ENCODE measurements around the gene BCL2L13.

Gene BCL2L13

GRCh38 chr22:17777005-17777716 lies 138.6 kb downstream of the BCL2L13 start:
- H3K4me1 ChIP-seq (ENCODE audit: insufficient read depth, low read length), result peaks cover 18% of the 10 kb centered on the region
- no peaks in the 10 kb centered on the region for H3K36me3 ChIP-seq (ENCODE audit: insufficient read depth, low read length)
- H3K27ac ChIP-seq (ENCODE audit: low read depth, low read length), result no peak overlapping the region
- no peak overlapping the region for H3K9ac ChIP-seq (ENCODE audit: low read length)
- H3K4me3 ChIP-seq (ENCODE audit: low read depth in 1 of 2, low read length in 2 of 2), result no peak overlapping the region
- H3K27me3 ChIP-seq (ENCODE audit: control insufficient read depth in 1 of 2, insufficient read depth in 2 of 2, low read length in 2 of 2), result no peaks in the 10 kb centered on the region
- H3K9me3 ChIP-seq (ENCODE audit: low read length), result no peaks in the 10 kb centered on the region

GRCh38 chr22:17777717-17778044 lies 139.1 kb downstream of the BCL2L13 start:
- Histone ChIP-seq H3K9me3 (ENCODE audit: low read length) (no peaks in the 10 kb centered on the region), H3K27me3 (ENCODE audit: control insufficient read depth in 1 of 2, insufficient read depth in 2 of 2, low read length in 2 of 2) (no peaks in the 10 kb centered on the region), H3K9ac (ENCODE audit: low read length) (no peak overlapping the region), H3K36me3 (ENCODE audit: insufficient read depth, low read length) (no peaks in the 10 kb centered on the region), H3K27ac (ENCODE audit: low read depth, low read length) (no peak overlapping the region), H3K4me1 (ENCODE audit: insufficient read depth, low read length) (peaks cover 18% of the 10 kb centered on the region), H3K4me3 (ENCODE audit: low read depth in 1 of 2, low read length in 2 of 2) (no peak overlapping the region)

- Histone ChIP-seq H3K4me1 (ENCODE audit: insufficient read depth, low read length) (peaks cover 18% of the 10 kb centered on the region), H3K27me3 (ENCODE audit: control insufficient read depth in 1 of 2, insufficient read depth in 2 of 2, low read length in 2 of 2) (no peaks in the 10 kb centered on the region), H3K4me3 (ENCODE audit: low read depth in 1 of 2, low read length in 2 of 2) (no peak overlapping the region), H3K9me3 (ENCODE audit: low read length) (no peaks in the 10 kb centered on the region), H3K9ac (ENCODE audit: low read length) (no peak overlapping the region), H3K36me3 (ENCODE audit: insufficient read depth, low read length) (no peaks in the 10 kb centered on the region), H3K27ac (ENCODE audit: low read depth, low read length) (no peak overlapping the region)
Observed at GRCh38 chr22:17778412-17778976, 139.9 kb downstream of the BCL2L13 start.

GRCh38 chr22:17779286-17780115 lies 140.9 kb downstream of the BCL2L13 start:
- Histone ChIP-seq H3K36me3 (ENCODE audit: insufficient read depth, low read length) (no peaks in the 10 kb centered on the region), H3K27ac (ENCODE audit: low read depth, low read length) (no peak overlapping the region), H3K4me1 (ENCODE audit: insufficient read depth, low read length) (peaks cover 17% of the 10 kb centered on the region), H3K9me3 (ENCODE audit: low read length) (no peaks in the 10 kb centered on the region), H3K27me3 (ENCODE audit: control insufficient read depth in 1 of 2, insufficient read depth in 2 of 2, low read length in 2 of 2) (no peaks in the 10 kb centered on the region), H3K9ac (ENCODE audit: low read length) (no peak overlapping the region), H3K4me3 (ENCODE audit: low read depth in 1 of 2, low read length in 2 of 2) (no peak overlapping the region)

- H3K27me3 ChIP-seq (ENCODE audit: control insufficient read depth in 1 of 2, insufficient read depth in 2 of 2, low read length in 2 of 2), result no peaks in the 10 kb centered on the region
- no peaks in the 10 kb centered on the region for H3K36me3 ChIP-seq (ENCODE audit: insufficient read depth, low read length)
- no peak overlapping the region for H3K9ac ChIP-seq (ENCODE audit: low read length)
- no peak overlapping the region for H3K27ac ChIP-seq (ENCODE audit: low read depth, low read length)
- peaks cover 11% of the 10 kb centered on the region for H3K4me1 ChIP-seq (ENCODE audit: insufficient read depth, low read length)
- no peak overlapping the region for H3K4me3 ChIP-seq (ENCODE audit: low read depth in 1 of 2, low read length in 2 of 2)
- no peaks in the 10 kb centered on the region for H3K9me3 ChIP-seq (ENCODE audit: low read length)
Observed at GRCh38 chr22:17780116-17780740, 141.7 kb downstream of the BCL2L13 start.
